PFSK-1 (cell line): ENCODE results near the gene XAB2.

Experiments
- FOXP2 ChIP-seq: optimal IDR thresholded peaks from 2 replicates; pipeline ENCODE3; 2011; ENCODE audit warnings: borderline replicate concordance, control low read depth, inconsistent platforms; ENCODE audit not compliant: insufficient read depth; ENCODE audit errors: extremely low read length, extremely low read depth
- POLR2AphosphoS5 ChIP-seq: IDR thresholded peaks from 2 replicates; pipeline ENCODE4 v1.6.1; 2012; ENCODE audit warnings: low read depth, mild to moderate bottlenecking, control low read depth, low read length, moderate library complexity
- REST ChIP-seq, 2 experiments: IDR thresholded peaks; 2 replicates each; pipeline versions ENCODE4 v1.6.1 to v1.8.0; 2011 to 2012; ENCODE audit warnings: low read depth in 2 of 2, low read length in 2 of 2, control low read depth in 1 of 2, inconsistent platforms in 1 of 2, mild to moderate bottlenecking in 1 of 2, moderate library complexity in 1 of 2; ENCODE audit not compliant: insufficient read depth in 1 of 2
- SIN3A ChIP-seq: IDR thresholded peaks from 2 replicates; pipeline ENCODE4 v1.6.1; 2012; ENCODE audit warnings: mild to moderate bottlenecking, low read length, moderate library complexity, borderline replicate concordance; ENCODE audit not compliant: insufficient read depth
- TAF1 ChIP-seq: IDR thresholded peaks from 2 replicates; pipeline ENCODE4 v1.6.1; 2012; ENCODE audit warnings: low read length, control low read depth, borderline replicate concordance; ENCODE audit not compliant: insufficient read depth

The XAB2 gene

GRCh38 chr19:7575434-7576040 lies 53.8 kb downstream of the XAB2 start:
- TF ChIP-seq TAF1 (no peak), FOXP2 (no peak), POLR2AphosphoS5 (no peak), SIN3A (no peak), REST (IDR thresholded peaks at IDR 0.05; ENCODE audit: insufficient read depth in 1 of 2, low read depth in 2 of 2, low read length in 2 of 2) (no peak)

GRCh38 chr19:7570761-7571160 lies 58.6 kb downstream of the XAB2 start:
- TF ChIP-seq REST (IDR thresholded peaks at IDR 0.05; ENCODE audit: insufficient read depth in 1 of 2, low read depth in 2 of 2, low read length in 2 of 2): no peak
- no peak for TF ChIP-seq FOXP2
- no peak for TF ChIP-seq POLR2AphosphoS5
